Karpas-422 (cell line): ENCODE measurements around the gene U2AF1L4. TPM values are rescaled to one million over a fixed set of nuclear protein-coding genes. Genes with fewer than 3 reads are reported as not detected.

ENCODE experiments used
- DNase-seq: peaks from one replicate; pipeline ENCODE4 v3.0.0-alpha.2; 2015
- H2AFZ ChIP-seq: fragments of 200-600 bp; sonication (generic); 2 replicates; pipeline ENCODE4 v1.6.1; 2014; ENCODE audit warnings: antibody characterized with exemption, low read length, mixed read lengths
- H3K27ac ChIP-seq: fragments of 200-600 bp; sonication (generic); 2 replicates; pipeline ENCODE4 v1.5.1; 2014; ENCODE audit warnings: mild to moderate bottlenecking, low read length, moderate library complexity
- H3K27me3 ChIP-seq: fragments of 200-600 bp; sonication (generic); 2 replicates; pipeline ENCODE4 v1.6.1; 2014; ENCODE audit warnings: low read length, mixed read lengths
- H3K36me3 ChIP-seq: fragments of 200-600 bp; sonication (generic); 2 replicates; pipeline ENCODE4 v1.6.1; 2014; ENCODE audit warnings: low read length, mixed read lengths; ENCODE audit not compliant: insufficient read depth
- H3K4me1 ChIP-seq: fragments of 200-600 bp; sonication (generic); 2 replicates; pipeline ENCODE4 v1.6.1; 2014; ENCODE audit warnings: mild to moderate bottlenecking, low read length, mixed read lengths
- H3K4me2 ChIP-seq: fragments of 200-600 bp; sonication (generic); 2 replicates; pipeline ENCODE4 v1.6.1; 2014; ENCODE audit warnings: low read length, low read depth, mild to moderate bottlenecking; ENCODE audit not compliant: poor library complexity, severe bottlenecking
- H3K4me3 ChIP-seq: fragments of 200-600 bp; sonication (generic); 2 replicates; pipeline ENCODE4 v1.5.1; 2014; ENCODE audit warnings: mild to moderate bottlenecking, antibody characterized with exemption, low read length, mixed read lengths
- H3K79me2 ChIP-seq: fragments of 200-600 bp; sonication (generic); 2 replicates; pipeline ENCODE4 v1.6.1; 2014; ENCODE audit warnings: mild to moderate bottlenecking, low read length, mixed read lengths
- H3K9ac ChIP-seq: fragments of 200-600 bp; sonication (generic); 2 replicates; pipeline ENCODE4 v1.6.0; 2014; ENCODE audit warnings: low read length
- H3K9me2 ChIP-seq: fragments of 200-600 bp; sonication (generic), shearing (Covaris generic); replicated peaks from 2 replicates; pipeline ENCODE4 v1.6.0; 2014; ENCODE audit warnings: mild to moderate bottlenecking, low read length, moderate library complexity; ENCODE audit not compliant: insufficient read depth
- H3K9me3 ChIP-seq: fragments of 300-700, 200-600 bp; sonication (generic); 2 replicates; pipeline ENCODE4 v1.6.1; 2014; ENCODE audit warnings: low read length, mixed read lengths
- H4K20me1 ChIP-seq: fragments of 200-600 bp; sonication (generic); 2 replicates; pipeline ENCODE4 v1.6.1; 2014; ENCODE audit warnings: mild to moderate bottlenecking, antibody characterized with exemption, low read length, low read depth; ENCODE audit not compliant: insufficient read depth
- total RNA-seq: library from RNA; depleted of rRNA; stranded (reverse); fragments of >200 nt; shearing (Covaris generic); gene quantifications from 2 replicates; pipeline ENCODE4 v1.2.3, GENCODE V29; 2014; ENCODE audit warnings: low replicate concordance; rRNA removed

Gene U2AF1L4
- total RNA-seq, 1 experiment from 2014 or later = 50.4 TPM

- H3K27ac ChIP-seq = no peak overlapping the region
- no peaks in the 10 kb centered on the region for H3K9me3 ChIP-seq
- H2AFZ ChIP-seq = no peak overlapping the region
- H4K20me1 ChIP-seq = no peaks in the 10 kb centered on the region
- H3K36me3 ChIP-seq = no peaks in the 10 kb centered on the region
- H3K9ac ChIP-seq = no peak overlapping the region
- H3K4me3 ChIP-seq = no peak overlapping the region
- H3K4me1 ChIP-seq = no peaks in the 10 kb centered on the region
- peak; percentile 96 for DNase-seq
- no peaks in the 10 kb centered on the region for H3K9me2 ChIP-seq
- no peaks in the 10 kb centered on the region for H3K79me2 ChIP-seq
- no peaks in the 10 kb centered on the region for H3K27me3 ChIP-seq
- H3K4me2 ChIP-seq = no peak overlapping the region
Observed at GRCh38 chr19:35693835-35694599, 51.2 kb downstream of the U2AF1L4 start.

DNA sequence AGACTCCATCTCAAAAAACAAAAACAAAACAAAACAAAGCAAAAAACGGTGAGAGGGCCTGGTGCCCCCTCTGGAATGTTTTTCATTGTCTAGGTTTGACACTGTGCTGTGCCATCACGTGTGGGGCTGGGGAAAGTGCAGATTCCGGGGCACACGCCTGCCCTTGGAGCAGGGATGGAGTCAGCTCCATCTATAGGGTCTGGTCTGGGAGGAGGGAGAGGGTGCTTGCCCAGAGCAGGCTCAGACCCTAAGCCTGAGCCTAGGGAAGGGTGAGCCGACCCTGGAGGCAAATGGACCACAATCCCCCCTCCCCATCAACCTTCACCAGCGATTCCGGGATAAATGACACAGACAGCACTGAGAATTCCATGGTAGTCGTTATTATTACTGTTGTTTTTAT, 51.8 kb downstream of the U2AF1L4 start:
- no peaks in the 10 kb centered on the region for H3K27me3 ChIP-seq
- H3K9ac ChIP-seq = no peak overlapping the region
- H4K20me1 ChIP-seq = no peaks in the 10 kb centered on the region
- H3K9me3 ChIP-seq = no peaks in the 10 kb centered on the region
- H3K4me1 ChIP-seq = no peaks in the 10 kb centered on the region
- H3K27ac ChIP-seq = no peak overlapping the region
- H3K4me2 ChIP-seq = no peak overlapping the region
- H3K9me2 ChIP-seq = no peaks in the 10 kb centered on the region
- no peak for DNase-seq
- no peak overlapping the region for H3K4me3 ChIP-seq
- H3K79me2 ChIP-seq = no peaks in the 10 kb centered on the region
- H2AFZ ChIP-seq = no peak overlapping the region
- no peaks in the 10 kb centered on the region for H3K36me3 ChIP-seq

Other genes with a start within 250 kb of the U2AF1L4 start
- gene DMKN, start 231.8 kb downstream of the U2AF1L4 start, total RNA-seq = 5.0 and 9.3 TPM in 2 replicates
- 0.25 TPM in 1 of 2 replicates, not detected in the other for gene SBSN, start 217.1 kb downstream of the U2AF1L4 start, total RNA-seq
- not detected in 2 replicates for gene GAPDHS, start 212.0 kb downstream of the U2AF1L4 start, total RNA-seq
- gene TMEM147, start 199.8 kb downstream of the U2AF1L4 start, total RNA-seq = 125 and 126 TPM in 2 replicates
- gene ATP4A, start 181.8 kb downstream of the U2AF1L4 start, total RNA-seq = 0.37 and 0.40 TPM in 2 replicates
- not detected in 2 replicates for gene PMIS2, start 159.2 kb downstream of the U2AF1L4 start, total RNA-seq
- gene HAUS5, start 132.7 kb downstream of the U2AF1L4 start, total RNA-seq = 12.5 and 26.2 TPM in 2 replicates
- 36.9 and 82.1 TPM in 2 replicates for gene RBM42, start 116.4 kb downstream of the U2AF1L4 start, total RNA-seq
- gene ETV2, start 103.7 kb downstream of the U2AF1L4 start, total RNA-seq = 0.54 and 0.75 TPM in 2 replicates
- 445 and 611 TPM in 2 replicates for gene COX6B1, start 97.1 kb downstream of the U2AF1L4 start, total RNA-seq
- not detected in 2 replicates for gene UPK1A, start 78.9 kb downstream of the U2AF1L4 start, total RNA-seq
- not detected in 2 replicates for gene ZBTB32, start 40.9 kb downstream of the U2AF1L4 start, total RNA-seq
- 15.3 and 21.4 TPM in 2 replicates for gene KMT2B, start 27.4 kb downstream of the U2AF1L4 start, total RNA-seq
- 1.5 and 15.2 TPM in 2 replicates for gene IGFLR1, start 3.0 kb downstream of the U2AF1L4 start, total RNA-seq
- 47.7 and 112 TPM in 2 replicates for gene PSENEN, start 233 bp upstream of the U2AF1L4 start, total RNA-seq
- gene LIN37, start 3.2 kb upstream of the U2AF1L4 start, total RNA-seq = 5.9 and 12.4 TPM in 2 replicates
- gene HSPB6, start 11.6 kb upstream of the U2AF1L4 start, total RNA-seq = 0.18 and 1.5 TPM in 2 replicates
- gene PROSER3, start 12.8 kb upstream of the U2AF1L4 start, total RNA-seq = 16.6 and 17.5 TPM in 2 replicates
- 5.8 and 12.3 TPM in 2 replicates for gene ARHGAP33, start 30.1 kb upstream of the U2AF1L4 start, total RNA-seq
- gene PRODH2, start 67.4 kb upstream of the U2AF1L4 start, total RNA-seq = not detected in 2 replicates
- not detected in 2 replicates for gene NPHS1, start 107.1 kb upstream of the U2AF1L4 start, total RNA-seq
- gene KIRREL2, start 111.5 kb upstream of the U2AF1L4 start, total RNA-seq = 0.07 TPM in 1 of 2 replicates, not detected in the other
- gene APLP1, start 123.2 kb upstream of the U2AF1L4 start, total RNA-seq = 9.9 and 23.8 TPM in 2 replicates
- 7.2 and 17.1 TPM in 2 replicates for gene NFKBID, start 155.1 kb upstream of the U2AF1L4 start, total RNA-seq
- 12.2 and 18.8 TPM in 2 replicates for gene HCST, start 157.1 kb upstream of the U2AF1L4 start, total RNA-seq
- not detected in 2 replicates for gene TYROBP, start 162.9 kb upstream of the U2AF1L4 start, total RNA-seq
- gene LRFN3, start 191.0 kb upstream of the U2AF1L4 start, total RNA-seq = 3.7 and 3.8 TPM in 2 replicates
- 23.4 and 71.2 TPM in 2 replicates for gene SDHAF1, start 249.8 kb upstream of the U2AF1L4 start, total RNA-seq